GM12864 (cell line): ENCODE data around the gene NEK6.
A peak's percentile ranks its signal among the peaks of the same experiment; 100 is the strongest.

Experiments
- DNase-seq: peaks from one replicate; pipeline ENCODE4 v3.0.0-alpha.2; 2011; ENCODE audit warnings: low read depth
- H3K4me3 ChIP-seq: 2 replicates; pipeline ENCODE4 v1.5.1; 2011; ENCODE audit warnings: mild to moderate bottlenecking, low read depth, low read length, control low read depth
- CTCF ChIP-seq: IDR thresholded peaks from 2 replicates; pipeline ENCODE4 v1.5.1; 2011; ENCODE audit warnings: low read depth, mild to moderate bottlenecking, moderate library complexity, low read length, control low read depth, inconsistent platforms; ENCODE audit errors: missing control alignments

NEK6 gene

GRCh38 chr9:124286292-124286931 is 28.7 kb downstream of the NEK6 start:
- H3K4me3 ChIP-seq: peak overlapping the region; percentile 6
- no peak for TF ChIP-seq CTCF
- peak; percentile 62 for DNase-seq

GRCh38 chr9:124290053-124290591 is 32.4 kb downstream of the NEK6 start:
- no peak overlapping the region for H3K4me3 ChIP-seq
- peak; percentile 40 for TF ChIP-seq CTCF
- DNase-seq: no peak

GRCh38 chr9:124290743-124291554 is 33.2 kb downstream of the NEK6 start:
- H3K4me3 ChIP-seq: peak overlapping the region; percentile 18
- TF ChIP-seq CTCF: no peak

GRCh38 chr9:124291801-124292396 is 34.1 kb downstream of the NEK6 start:
- DNase-seq: no peak
- H3K4me3 ChIP-seq: peak overlapping the region; percentile 18
- peak; percentile 29 for TF ChIP-seq CTCF

More at GRCh38 chr9:124290743-124291554, 33.2 kb downstream of the NEK6 start:
- DNase-seq: no peak

- H3K4me3 ChIP-seq: peak overlapping the region; percentile 13
- TF ChIP-seq CTCF: no peak
- no peak for DNase-seq
These were observed 35.2 kb downstream of the NEK6 start for GRCh38 chr9:124292696-124293593.
